NOMO-1 treated with DMSO at 0.1 percent for 48 hours (cell line): ENCODE results near the gene GOLGA5.
A peak's percentile ranks its signal among the peaks of the same experiment; 100 is the strongest.
"Not testable (repeated sequence)": the region's sequence is repeated elsewhere in the genome, so short reads cannot be mapped to it uniquely, and the experiment has no call there.

Source experiments
- DNase-seq: peaks from one replicate; lab custom pipeline; 2025; ENCODE audit not compliant: unreplicated experiment; lab: John Stamatoyannopoulos, UW

Gene GOLGA5, protein sequence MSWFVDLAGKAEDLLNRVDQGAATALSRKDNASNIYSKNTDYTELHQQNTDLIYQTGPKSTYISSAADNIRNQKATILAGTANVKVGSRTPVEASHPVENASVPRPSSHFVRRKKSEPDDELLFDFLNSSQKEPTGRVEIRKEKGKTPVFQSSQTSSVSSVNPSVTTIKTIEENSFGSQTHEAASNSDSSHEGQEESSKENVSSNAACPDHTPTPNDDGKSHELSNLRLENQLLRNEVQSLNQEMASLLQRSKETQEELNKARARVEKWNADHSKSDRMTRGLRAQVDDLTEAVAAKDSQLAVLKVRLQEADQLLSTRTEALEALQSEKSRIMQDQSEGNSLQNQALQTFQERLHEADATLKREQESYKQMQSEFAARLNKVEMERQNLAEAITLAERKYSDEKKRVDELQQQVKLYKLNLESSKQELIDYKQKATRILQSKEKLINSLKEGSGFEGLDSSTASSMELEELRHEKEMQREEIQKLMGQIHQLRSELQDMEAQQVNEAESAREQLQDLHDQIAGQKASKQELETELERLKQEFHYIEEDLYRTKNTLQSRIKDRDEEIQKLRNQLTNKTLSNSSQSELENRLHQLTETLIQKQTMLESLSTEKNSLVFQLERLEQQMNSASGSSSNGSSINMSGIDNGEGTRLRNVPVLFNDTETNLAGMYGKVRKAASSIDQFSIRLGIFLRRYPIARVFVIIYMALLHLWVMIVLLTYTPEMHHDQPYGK

DNA sequence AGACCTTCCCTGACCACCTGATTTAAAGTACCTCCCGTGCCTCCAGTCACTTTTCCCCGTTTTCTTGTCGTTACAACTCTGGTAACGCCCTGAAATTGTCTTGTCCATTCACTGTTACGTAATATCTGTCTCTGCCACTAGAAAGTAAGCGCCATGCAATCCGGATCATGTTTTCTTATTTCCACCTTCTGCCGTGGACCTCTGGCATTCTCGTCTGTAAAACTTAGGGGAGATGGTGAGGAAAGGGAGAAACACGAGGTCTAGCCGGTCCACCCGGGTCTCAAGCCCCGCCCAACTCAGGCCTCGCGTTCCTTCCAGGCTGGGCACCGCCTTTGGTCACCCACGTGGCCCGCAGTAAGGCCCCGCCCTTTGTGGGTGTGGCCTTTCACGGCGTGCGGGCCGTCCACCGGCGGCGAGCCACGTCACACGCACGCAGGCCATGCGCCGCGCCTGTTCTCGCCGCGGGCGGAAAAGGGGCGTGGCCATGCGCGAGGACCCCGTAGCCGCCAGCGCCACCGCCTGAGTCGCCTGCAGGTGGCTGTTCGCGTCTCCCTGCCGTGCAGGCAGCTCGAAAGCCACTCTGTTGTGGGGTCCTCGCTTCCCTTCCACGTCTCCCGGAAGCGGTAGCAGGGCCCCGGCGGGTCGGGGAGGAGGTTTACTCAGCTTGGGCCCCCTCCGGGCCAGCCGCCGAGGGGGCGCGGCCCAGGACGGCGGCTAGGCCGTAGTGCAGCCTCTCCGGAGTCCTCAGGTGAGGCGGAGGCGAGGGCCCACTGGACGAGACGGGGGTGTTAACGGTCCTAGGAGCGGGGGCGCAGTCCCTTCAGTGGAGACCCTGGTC lies at the start of gene GOLGA5:
Gene GOLGA5, plus strand, starts transcription at position 597 of the 838 bp plus-strand sequence. CDS start 3,133 bp downstream, outside the sequence.
- DNase-seq, result peak; percentile 95

GRCh38 chr14:92747701-92748258 lies 46.3 kb upstream of the GOLGA5 start:
- no peak for DNase-seq

DNA sequence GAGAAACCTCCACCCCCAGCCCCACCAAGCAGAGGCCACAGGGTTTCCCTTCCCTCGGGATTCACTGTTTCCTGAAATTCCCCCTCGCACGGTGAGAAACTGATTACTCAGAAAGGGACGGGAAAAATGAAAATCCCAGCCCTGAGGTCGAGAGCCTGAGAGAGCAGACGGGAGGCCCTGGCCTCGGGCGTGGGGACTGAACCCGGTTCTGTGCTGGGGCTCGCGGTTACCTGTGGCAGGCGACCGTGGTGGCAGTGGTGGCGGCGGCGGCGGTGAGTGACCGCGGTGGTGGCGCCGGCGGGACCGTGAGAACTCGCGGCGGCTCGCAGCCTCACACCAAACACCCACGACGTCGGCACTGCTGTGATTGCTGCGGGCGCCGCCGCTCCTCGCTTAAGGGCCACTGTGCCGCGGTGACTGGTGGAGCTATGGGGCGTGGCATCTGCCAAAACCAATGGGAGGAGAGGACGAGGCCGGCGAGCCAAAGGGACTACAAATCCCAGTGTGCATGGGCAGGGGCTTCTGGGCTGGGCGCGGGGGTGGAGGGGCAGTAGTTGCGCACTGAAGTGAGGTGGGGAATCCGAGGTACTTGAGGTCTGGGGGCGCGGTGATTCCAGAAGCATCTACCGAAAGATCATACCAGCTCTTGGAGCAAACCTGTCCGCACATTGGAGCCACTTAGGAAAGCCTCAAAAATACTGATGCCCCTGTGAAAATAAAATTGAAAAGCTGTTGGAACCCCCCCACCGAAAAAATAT lies 45.7 kb upstream of the GOLGA5 start, which contains the start of gene LGMN:
Gene LGMN, minus strand, starts transcription at position 369 of the 758 bp plus-strand sequence. CDS start 15,841 bp downstream, outside the sequence.
- DNase-seq, result peak; percentile 57

GRCh38 chr14:92750222-92750728 lies 43.8 kb upstream of the GOLGA5 start:
- not testable (repeated sequence) for DNase-seq

DNA sequence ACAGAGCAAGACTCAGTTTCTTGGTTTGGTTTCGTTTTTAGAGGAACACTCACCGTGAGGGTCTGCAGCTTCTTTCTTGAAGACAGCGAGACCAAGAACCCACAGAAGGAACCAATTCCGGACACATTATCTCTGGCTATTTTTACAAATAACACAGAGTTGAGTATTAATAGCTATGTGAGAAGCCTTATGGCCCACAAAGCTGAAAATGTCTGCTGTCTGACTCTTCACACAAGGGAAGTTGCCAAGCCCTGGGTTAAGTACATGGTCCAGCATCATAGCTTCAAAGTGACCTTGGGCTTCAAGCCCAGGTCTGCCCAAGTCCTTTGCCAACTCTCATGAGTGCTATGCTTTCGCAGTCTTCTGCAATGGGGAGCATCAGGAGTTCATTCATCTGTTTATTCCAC lies 43.1 kb upstream of the GOLGA5 start:
- DNase-seq, result no peak

DNA sequence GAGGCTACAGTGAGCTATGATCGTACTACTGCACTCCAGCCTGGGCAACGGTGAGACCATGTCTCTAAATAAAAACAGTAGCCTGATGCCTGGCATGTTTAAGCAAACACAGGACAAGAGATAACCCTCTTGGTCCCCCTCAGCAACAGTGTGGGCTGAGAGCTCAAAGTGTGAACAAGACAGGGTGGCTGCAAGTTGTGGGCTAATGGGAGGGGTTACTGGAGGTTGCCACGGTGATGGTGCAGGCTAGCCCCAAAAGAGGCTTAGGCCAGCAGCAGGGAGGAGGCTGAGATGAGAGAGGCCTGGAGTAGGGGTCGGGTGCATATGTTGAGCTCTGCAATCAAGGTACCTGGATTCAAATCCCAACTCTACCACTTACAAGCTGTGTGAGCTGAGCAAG lies 42.3 kb upstream of the GOLGA5 start:
- no peak for DNase-seq

DNA sequence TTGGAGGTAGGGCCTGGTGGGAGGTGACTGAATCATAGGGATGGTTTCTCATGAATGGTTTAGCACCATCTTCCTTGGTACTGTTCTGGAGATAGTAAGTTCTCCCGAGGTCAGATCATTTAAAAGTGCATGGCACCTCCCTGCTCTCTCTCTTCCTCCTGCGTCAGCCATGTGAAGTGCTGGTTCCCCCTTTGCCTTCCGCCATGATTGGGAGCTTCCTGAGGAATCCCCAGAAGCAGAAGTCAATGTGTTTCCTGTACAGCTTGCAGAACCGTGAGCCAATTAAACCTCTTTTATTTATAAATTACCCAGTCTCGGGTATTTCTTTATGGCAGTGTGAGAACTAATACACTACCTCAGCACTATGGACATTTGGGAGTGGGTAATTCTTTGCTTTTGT lies 40.9 kb upstream of the GOLGA5 start:
- DNase-seq, result peak; percentile 26

DNA sequence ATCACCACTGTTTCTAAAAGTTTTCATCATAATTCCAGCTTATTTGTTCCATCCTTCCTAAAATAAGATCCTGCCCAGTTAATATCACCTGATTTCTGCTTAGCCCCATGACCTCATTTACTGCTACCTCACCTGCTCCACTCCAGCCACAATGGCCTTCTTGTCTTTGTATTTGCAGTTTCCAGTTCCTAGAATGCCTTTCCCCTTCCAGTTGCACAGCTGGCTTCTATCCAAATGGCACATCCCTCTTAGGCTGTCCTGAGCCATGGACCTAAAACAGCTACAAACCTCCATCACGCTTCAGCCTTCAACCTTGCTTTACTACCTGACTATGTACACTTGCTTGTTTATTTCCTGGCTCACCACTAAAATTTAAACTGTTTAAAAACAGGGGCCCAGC lies 39.1 kb upstream of the GOLGA5 start:
- DNase-seq, result no peak

GRCh38 chr14:92755495-92755894 lies 38.6 kb upstream of the GOLGA5 start:
- DNase-seq, result no peak

GRCh38 chr14:92756446-92756845 lies 37.7 kb upstream of the GOLGA5 start:
- no peak for DNase-seq

- peak; percentile 23 for DNase-seq
Observed at GRCh38 chr14:92759300-92759678, 34.8 kb upstream of the GOLGA5 start.

- no peak for DNase-seq
Observed at GRCh38 chr14:92759679-92760523, 34.2 kb upstream of the GOLGA5 start.

DNA sequence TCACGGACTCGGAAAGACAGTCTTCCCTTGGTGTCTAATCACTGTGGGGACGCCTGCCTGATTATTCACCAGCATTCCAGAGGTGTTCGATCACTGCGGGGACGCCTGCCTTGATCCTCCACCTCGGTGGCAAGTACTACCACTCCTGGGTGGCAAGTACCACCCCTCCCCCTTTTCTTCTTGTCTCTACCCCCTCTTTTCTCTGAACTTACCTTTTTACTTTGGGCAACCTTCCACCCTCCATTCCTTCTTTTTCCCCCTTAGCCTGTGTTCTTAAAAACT lies 33.6 kb upstream of the GOLGA5 start:
- DNase-seq, result no peak

GRCh38 chr14:92763666-92764631 lies 30.2 kb upstream of the GOLGA5 start:
- DNase-seq, result peak; percentile 7

- DNase-seq, result not testable (repeated sequence)
Observed at GRCh38 chr14:92768236-92768635, 25.9 kb upstream of the GOLGA5 start.

GRCh38 chr14:92768795-92769194 lies 25.3 kb upstream of the GOLGA5 start:
- DNase-seq, result no peak

GRCh38 chr14:92770484-92770883 lies 23.6 kb upstream of the GOLGA5 start:
- no peak for DNase-seq

GRCh38 chr14:92774572-92774971 lies 19.5 kb upstream of the GOLGA5 start:
- DNase-seq, result no peak
